Kidney (tissue), 14 donors: Measurements from ENCODE around the gene TP53BP1. TPM values are rescaled to one million over a fixed set of nuclear protein-coding genes. Genes with fewer than 3 reads are reported as not detected.

ENCODE experiments used
- DNase-seq, 5 donors: peaks; one replicate each; pipeline ENCODE4 v3.0.0-alpha.2; 2013 to 2020
- FAIRE-seq: peaks from 2 replicates; lab custom pipeline; 2012; peaks lifted over from hg19 to GRCh38; lab: Jason Lieb, UNC
- H3K27ac ChIP-seq, 2 donors: one replicate each; pipeline ENCODE4 v1.7.0; 2013; ENCODE audit warnings: low read depth in 2 of 2, low read length in 2 of 2, inconsistent platforms in 1 of 2
- H3K27me3 ChIP-seq: one replicate; pipeline ENCODE4 v1.7.1; 2013; ENCODE audit warnings: low read length, inconsistent platforms; ENCODE audit not compliant: control insufficient read depth, insufficient read depth
- H3K36me3 ChIP-seq, 3 donors: one replicate each; pipeline versions ENCODE4 v1.7.0 to v1.7.1; 2013; ENCODE audit warnings: low read length in 3 of 3, control low read depth in 1 of 3, inconsistent platforms in 1 of 3; ENCODE audit not compliant: insufficient read depth in 3 of 3, control insufficient read depth in 2 of 3
- H3K4me1 ChIP-seq, 3 donors: one replicate each; pipeline versions ENCODE4 v1.7.0 to v1.7.1; 2013; ENCODE audit warnings: low read length in 3 of 3, inconsistent platforms in 1 of 3, low read depth in 1 of 3; ENCODE audit not compliant: control insufficient read depth in 2 of 3, insufficient read depth in 2 of 3
- H3K4me3 ChIP-seq, 3 donors: one replicate each; pipeline versions ENCODE4 v1.7.0 to v1.8.1; 2013; ENCODE audit warnings: low read length in 3 of 3, control low read depth in 1 of 3, inconsistent platforms in 1 of 3
- H3K9ac ChIP-seq, 3 donors: one replicate each; pipeline versions ENCODE4 v1.7.0 to v1.7.1; 2013; ENCODE audit warnings: low read length in 3 of 3, control low read depth in 1 of 3, inconsistent platforms in 1 of 3
- H3K9me3 ChIP-seq, 3 donors: one replicate each; pipeline versions ENCODE4 v1.7.0 to v1.7.1; 2013; ENCODE audit warnings: low read length in 3 of 3, control low read depth in 1 of 3, inconsistent platforms in 1 of 3; ENCODE audit not compliant: control insufficient read depth in 2 of 3, insufficient read depth in 1 of 3
- intact Hi-C: fragments of 100-400 bp; cut with DNase I; formaldehyde crosslinking; loops from one replicate; pipeline ENCODE4 v1.11.1; 2022
- polyA plus RNA-seq: library from polyadenylated mRNA; stranded (reverse); fragments of 350-450 nt; fragmentation: Illumina TruSeq; extraction: RNeasy Lipid Tissue Mini Kit (QIAGEN cat#74804); gene quantifications from one replicate; pipeline ENCODE4 v1.2.3, GENCODE V29; 2014; ENCODE audit warnings: low read depth, low replicate concordance; ENCODE audit not compliant: insufficient read depth
- total RNA-seq: library from RNA; stranded (reverse); fragmentation: NEBNext Ultra II Directional; extraction: Animal tissue kit (Norgen Biotek cat#: 25700); gene quantifications from one replicate; pipeline ENCODE4 v1.2.1, GENCODE V29; 2021
- TF ChIP-seq, protein P1 (sequence below): IDR thresholded peaks from 3 replicates; pipeline ENCODE4 v1.5.1; 2012; ENCODE audit warnings: mild to moderate bottlenecking, moderate library complexity, borderline replicate concordance; ENCODE audit not compliant: insufficient read depth; ENCODE audit errors: extremely low read depth
- donor health status: control.
- donor health status: control.
- donor health status: control.
- donor health status: control.
- donor health status: control.
- donor health status: DM: yes; HTN: yes; CAD: no.
- donor health status: Normal renal cell carcinoma (clear cell type).

Gene TP53BP1
- total and polyA plus RNA-seq, 2 donors from 2014 or later = 15.9 to 47.4 TPM

GRCh38 chr15:43483297-43484128, 9.4 kb downstream of the TP53BP1 start:
- Histone ChIP-seq H3K4me3 (no peak overlapping the region), H3K4me1 (no peaks in the 10 kb centered on the region), H3K27ac (no peak overlapping the region), H3K9ac (no peak overlapping the region), H3K27me3 (no peaks in the 10 kb centered on the region), H3K36me3 (peaks cover 11 to 14% (median 12%) of the 10 kb centered on the region in 3 donors), H3K9me3 (no peaks in the 10 kb centered on the region)
- DNase-seq (peak in 2 of 5 donors; percentile 2 to 41), FAIRE-seq (peak; percentile 64)
- intact Hi-C loops = no loop called here
- TF ChIP-seq, protein P1, sequence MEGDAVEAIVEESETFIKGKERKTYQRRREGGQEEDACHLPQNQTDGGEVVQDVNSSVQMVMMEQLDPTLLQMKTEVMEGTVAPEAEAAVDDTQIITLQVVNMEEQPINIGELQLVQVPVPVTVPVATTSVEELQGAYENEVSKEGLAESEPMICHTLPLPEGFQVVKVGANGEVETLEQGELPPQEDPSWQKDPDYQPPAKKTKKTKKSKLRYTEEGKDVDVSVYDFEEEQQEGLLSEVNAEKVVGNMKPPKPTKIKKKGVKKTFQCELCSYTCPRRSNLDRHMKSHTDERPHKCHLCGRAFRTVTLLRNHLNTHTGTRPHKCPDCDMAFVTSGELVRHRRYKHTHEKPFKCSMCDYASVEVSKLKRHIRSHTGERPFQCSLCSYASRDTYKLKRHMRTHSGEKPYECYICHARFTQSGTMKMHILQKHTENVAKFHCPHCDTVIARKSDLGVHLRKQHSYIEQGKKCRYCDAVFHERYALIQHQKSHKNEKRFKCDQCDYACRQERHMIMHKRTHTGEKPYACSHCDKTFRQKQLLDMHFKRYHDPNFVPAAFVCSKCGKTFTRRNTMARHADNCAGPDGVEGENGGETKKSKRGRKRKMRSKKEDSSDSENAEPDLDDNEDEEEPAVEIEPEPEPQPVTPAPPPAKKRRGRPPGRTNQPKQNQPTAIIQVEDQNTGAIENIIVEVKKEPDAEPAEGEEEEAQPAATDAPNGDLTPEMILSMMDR = peak; percentile 23

DNA sequence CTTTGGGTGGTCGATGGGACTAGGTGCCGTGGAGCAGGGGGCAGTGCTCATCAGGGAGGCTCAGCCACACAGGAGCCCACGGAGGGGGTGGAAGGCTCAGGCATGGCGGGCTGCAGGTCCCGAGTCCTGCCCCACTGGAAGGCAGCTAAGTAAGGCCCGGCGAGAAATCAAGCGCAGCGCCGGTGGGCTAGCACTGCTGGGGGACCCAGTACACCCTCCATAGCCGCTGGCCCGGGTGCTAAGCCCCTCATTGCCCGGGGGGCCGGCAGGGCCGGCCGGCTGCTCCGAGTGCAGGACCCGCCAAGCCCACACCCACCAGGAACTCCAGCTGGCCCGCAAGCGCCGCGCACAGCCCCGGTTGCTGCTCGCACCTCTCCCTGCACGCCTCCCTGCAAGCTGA, 19.1 kb downstream of the TP53BP1 start:
- no peak for FAIRE-seq
- Histone ChIP-seq H3K27me3 (no peaks in the 10 kb centered on the region), H3K4me1 (no peaks in the 10 kb centered on the region), H3K9ac (no peak overlapping the region), H3K27ac (no peak overlapping the region), H3K9me3 (no peaks in the 10 kb centered on the region), H3K4me3 (no peak overlapping the region), H3K36me3 (peaks cover 15 to 49% (median 19%) of the 10 kb centered on the region in 3 donors)
- DNase-seq = no peak
- TF ChIP-seq, protein P1 = no peak
- intact Hi-C loops = no loop called here

GRCh38 chr15:43471975-43472374, 21.0 kb downstream of the TP53BP1 start:
- DNase-seq (no peak), FAIRE-seq (no peak)
- Histone ChIP-seq H3K4me3 (no peak overlapping the region), H3K9ac (no peak overlapping the region), H3K27me3 (no peaks in the 10 kb centered on the region), H3K27ac (no peak overlapping the region), H3K36me3 (peaks cover 9 to 45% (median 16%) of the 10 kb centered on the region in 3 donors), H3K4me1 (no peaks in the 10 kb centered on the region), H3K9me3 (no peaks in the 10 kb centered on the region)
- intact Hi-C loops = no loop called here
- TF ChIP-seq, protein P1 = no peak
